HEK293 (cell line): ENCODE measurements around the gene TLNRD1.
A peak's percentile ranks its signal among the peaks of the same experiment; 100 is the strongest.

Experiments
- CTCF ChIA-PET: fragments of 350-600 bp; formaldehyde crosslinking; extraction: SDS; loops from one replicate; lab custom pipeline; 2021; ENCODE audit warnings: antibody characterized with exemption; lab: Yijun Ruan, JAX
- POLR2A ChIA-PET: fragments of 300-600 bp; formaldehyde crosslinking; extraction: SDS; loops from one replicate; lab custom pipeline; 2020; ENCODE audit warnings: antibody characterized with exemption, inconsistent platforms; lab: Yijun Ruan, JAX
- H3K27ac ChIP-seq: fragments of 200-500 bp; sonication (Bioruptor generic); 2 replicates; pipeline ENCODE4 v1.5.1; 2014; ENCODE audit warnings: low read depth, low read length, control low read depth, inconsistent platforms; ENCODE audit errors: extremely low read depth
- H3K36me3 ChIP-seq, 2 experiments: fragments of 200-500 bp in 1 of 2; sonication (Bioruptor generic) in 1 of 2; 1 replicate in 1 of 2; 2 replicates in 1 of 2; pipeline ENCODE4 v1.5.1; 2014 to 2017; ENCODE audit warnings: inconsistent platforms in 2 of 2, low read length in 2 of 2; ENCODE audit not compliant: control insufficient read depth in 2 of 2, insufficient read depth in 1 of 2
- H3K4me1 ChIP-seq: fragments of 200-500 bp; sonication (Bioruptor generic); 2 replicates; pipeline ENCODE4 v1.5.1; 2014; ENCODE audit warnings: mild to moderate bottlenecking, low read length, inconsistent platforms; ENCODE audit not compliant: control insufficient read depth, insufficient read depth
- H3K4me3 ChIP-seq: 2 replicates; pipeline ENCODE4 v1.5.1; 2011; ENCODE audit warnings: low read depth, mild to moderate bottlenecking, control low read depth, low read length, moderate library complexity
- H3K9me3 ChIP-seq: fragments of 200-500 bp; sonication (Bioruptor generic); 2 replicates; pipeline ENCODE4 v1.5.1; 2014; ENCODE audit warnings: low read depth, low read length, inconsistent platforms; ENCODE audit not compliant: control insufficient read depth, insufficient read depth
- BCL11B ChIP-seq: fragments of 450-650 bp; formaldehyde crosslinking; IDR thresholded peaks from 2 replicates; pipeline ENCODE4 v1.5.1; 2016; ENCODE audit warnings: low read depth, missing biosample characterization, missing genetic modification characterization
- MZF1 ChIP-seq: fragments of 450-650 bp; formaldehyde crosslinking; IDR thresholded peaks from 2 replicates; pipeline ENCODE4 v1.5.1; 2017; ENCODE audit warnings: missing biosample characterization, missing genetic modification characterization, borderline replicate concordance
- OVOL3 ChIP-seq: fragments of 450-650 bp; formaldehyde crosslinking; IDR thresholded peaks from 2 replicates; pipeline ENCODE4 v1.5.1; 2016; ENCODE audit warnings: missing biosample characterization, missing genetic modification characterization
- SP2 ChIP-seq: fragments of 450-650 bp; formaldehyde crosslinking; IDR thresholded peaks from 2 replicates; pipeline ENCODE4 v1.5.1; 2016; ENCODE audit warnings: missing biosample characterization, missing genetic modification characterization
- YY1 ChIP-seq: fragments of 450-650 bp; formaldehyde crosslinking; IDR thresholded peaks from 2 replicates; pipeline ENCODE4 v1.5.1; 2018; ENCODE audit warnings: missing biosample characterization, missing genetic modification characterization
- ZBTB10 ChIP-seq: fragments of 450-650 bp; formaldehyde crosslinking; IDR thresholded peaks from 2 replicates; pipeline ENCODE4 v1.5.1; 2016; ENCODE audit warnings: missing biosample characterization, missing genetic modification characterization
- ZBTB20 ChIP-seq: fragments of 450-650 bp; formaldehyde crosslinking; IDR thresholded peaks from 2 replicates; pipeline ENCODE4 v1.5.1; 2016; ENCODE audit warnings: missing biosample characterization, missing genetic modification characterization
- ZBTB44 ChIP-seq: fragments of 450-650 bp; IDR thresholded peaks from 2 replicates; pipeline ENCODE4 v1.5.1; 2018; ENCODE audit warnings: missing biosample characterization, mild to moderate bottlenecking, missing genetic modification characterization
- ZBTB8A ChIP-seq: fragments of 450-650 bp; formaldehyde crosslinking; IDR thresholded peaks from 2 replicates; pipeline ENCODE4 v1.5.1; 2016; ENCODE audit warnings: missing biosample characterization, missing genetic modification characterization
- ZFHX2 ChIP-seq: fragments of 450-650 bp; formaldehyde crosslinking; conservative IDR thresholded peaks from 2 replicates; pipeline ENCODE4 v1.5.1; 2016; ENCODE audit warnings: missing biosample characterization, missing genetic modification characterization
- ZFP69B ChIP-seq: fragments of 450-650 bp; formaldehyde crosslinking; IDR thresholded peaks from 2 replicates; pipeline ENCODE4 v1.5.1; 2016; ENCODE audit warnings: missing biosample characterization, missing genetic modification characterization
- ZNF148 ChIP-seq: fragments of 450-650 bp; formaldehyde crosslinking; IDR thresholded peaks from 2 replicates; pipeline ENCODE4 v1.5.0; 2017; ENCODE audit warnings: missing biosample characterization, missing genetic modification characterization, borderline replicate concordance
- ZNF16 ChIP-seq: fragments of 450-650 bp; formaldehyde crosslinking; IDR thresholded peaks from 2 replicates; pipeline ENCODE4 v1.5.1; 2016; ENCODE audit warnings: low read depth, missing biosample characterization, missing genetic modification characterization
- ZNF391 ChIP-seq: fragments of 450-650 bp; formaldehyde crosslinking; IDR thresholded peaks from 2 replicates; pipeline ENCODE4 v1.5.1; 2016; ENCODE audit warnings: low read depth, missing biosample characterization, missing genetic modification characterization, borderline replicate concordance
- ZNF449 ChIP-seq: fragments of 450-650 bp; formaldehyde crosslinking; IDR thresholded peaks from 2 replicates; pipeline ENCODE4 v1.5.1; 2017; ENCODE audit warnings: missing biosample characterization, mild to moderate bottlenecking, missing genetic modification characterization, moderate library complexity
- ZNF48 ChIP-seq: fragments of 450-650 bp; formaldehyde crosslinking; IDR thresholded peaks from 2 replicates; pipeline ENCODE4 v1.5.1; 2016; ENCODE audit warnings: missing biosample characterization, missing genetic modification characterization
- ZNF544 ChIP-seq: fragments of 450-650 bp; formaldehyde crosslinking; IDR thresholded peaks from 2 replicates; pipeline ENCODE4 v1.5.0; 2017; ENCODE audit warnings: missing biosample characterization, missing genetic modification characterization
- ZNF654 ChIP-seq: fragments of 450-650 bp; formaldehyde crosslinking; IDR thresholded peaks from 2 replicates; pipeline ENCODE4 v1.5.1; 2016; ENCODE audit warnings: low read depth, missing biosample characterization, missing genetic modification characterization
- ZNF660 ChIP-seq: fragments of 450-650 bp; IDR thresholded peaks from 2 replicates; pipeline ENCODE4 v1.5.1; 2018; ENCODE audit warnings: missing biosample characterization, mild to moderate bottlenecking, missing genetic modification characterization
- ZNF76 ChIP-seq: fragments of 450-650 bp; formaldehyde crosslinking; IDR thresholded peaks from 2 replicates; pipeline ENCODE4; 2016; ENCODE audit warnings: low read depth, missing biosample characterization, missing genetic modification characterization, borderline replicate concordance

TLNRD1 gene

GRCh38 chr15:81001152-81002008, 657 bp downstream of the TLNRD1 start (continued):
- TF ChIP-seq ZNF660 (tag by site-specific recombination) (0 out of 2 replicates have a peak, but pooled peaks have one; percentile 21), ZBTB20 (tag by site-specific recombination) (peak; percentile 61; the same call in 1 of the 2 replicates), ZNF48 (tag by site-specific recombination) (no peak), ZFP69B (tag by site-specific recombination) (no peak), ZBTB8A (tag by site-specific recombination) (0 out of 2 replicates have a peak, but pooled peaks have one; percentile 1), SP2 (tag by site-specific recombination) (peak; percentile 22; the same call in 1 of the 2 replicates), OVOL3 (tag by site-specific recombination) (no peak), YY1 (tag by site-specific recombination) (peak; percentile 44)

GRCh38 chr15:81002009-81002330, 1.2 kb downstream of the TLNRD1 start:
- H3K36me3 ChIP-seq: peaks cover 3 to 9% of the 10 kb centered on the region in 2 experiments; a peak in 2 of 3 replicates
- no peak for TF ChIP-seq ZBTB44 (tag by site-specific recombination)
- peaks cover 7% of the 10 kb centered on the region for H3K4me1 ChIP-seq
- peak overlapping the region; percentile 94; the same call in 1 of the 2 replicates for H3K27ac ChIP-seq
- ChIA-PET POLR2A (interaction anchor here (0.8 to 2.2 kb wide), 6 partner anchors 11 to 223 kb away, joined by 3 to 22 read pairs (median 4); partner anchors contain the start of gene CEMIP), CTCF (interaction anchor here (0.5 to 4.7 kb wide), 4 partner anchors 37 to 583 kb away, joined by 3 to 31 read pairs (median 4); no protein-coding TSS in a partner anchor)
- H3K9me3 ChIP-seq: no peaks in the 10 kb centered on the region
- peak overlapping the region; percentile 78 for H3K4me3 ChIP-seq

- TF ChIP-seq MZF1 (tag by site-specific recombination): no peak
- TF ChIP-seq ZNF544 (tag by site-specific recombination): no peak
- TF ChIP-seq ZNF16 (tag by site-specific recombination): no peak
- no peak for TF ChIP-seq ZFHX2
- no peak for TF ChIP-seq ZBTB10 (tag by site-specific recombination)
- no peak for TF ChIP-seq ZNF391
- TF ChIP-seq ZNF449 (tag by site-specific recombination): no peak
- TF ChIP-seq ZBTB8A (tag by site-specific recombination): no peak
- no peak for TF ChIP-seq BCL11B
- TF ChIP-seq ZNF48 (tag by site-specific recombination): no peak
- no peak for TF ChIP-seq ZNF148
- TF ChIP-seq ZNF654: no peak
- no peak for TF ChIP-seq ZNF76 (tag by site-specific recombination)
- TF ChIP-seq, all 188 proteins: peak for 0
- POLR2A ChIA-PET: interaction anchor here (0.6 to 2.2 kb wide), 5 partner anchors 12 to 223 kb away, joined by 3 to 22 read pairs (median 3); partner anchors contain the start of gene CEMIP
- CTCF ChIA-PET: interaction anchor here (0.5 to 4.7 kb wide), 2 partner anchors 36 to 264 kb away, joined by 3 to 31 read pairs; no protein-coding TSS in a partner anchor
- H3K27ac ChIP-seq: peak overlapping the region; percentile 94; the same call in 1 of the 2 replicates
- peak overlapping the region; percentile 78 for H3K4me3 ChIP-seq
- peaks cover 7% of the 10 kb centered on the region for H3K4me1 ChIP-seq
- H3K9me3 ChIP-seq: no peaks in the 10 kb centered on the region
- peaks cover 3 to 9% of the 10 kb centered on the region in 2 experiments; a peak in 2 of 3 replicates for H3K36me3 ChIP-seq
Observed at GRCh38 chr15:81002331-81003096, 1.8 kb downstream of the TLNRD1 start.
